SK-N-SH treated with all-trans-retinoic acid at 6 μM for 48 hours (cell line): ENCODE data around the gene INTS1.

ENCODE experiments used
- ARNTL ChIP-seq: fragments of 450-650 bp; formaldehyde crosslinking; IDR thresholded peaks from 2 replicates; pipeline ENCODE4 v1.5.0; 2020; ENCODE audit warnings: low read depth, mild to moderate bottlenecking, moderate library complexity, borderline replicate concordance
- CSDC2 ChIP-seq: fragments of 250-450 bp; sonication (Bioruptor Pico); IDR thresholded peaks from 2 replicates; pipeline ENCODE4 v1.5.0; 2020; ENCODE audit warnings: mild to moderate bottlenecking, moderate library complexity
- CSRNP3 ChIP-seq: fragments of 250-450 bp; sonication (Bioruptor Pico); IDR thresholded peaks from 2 replicates; pipeline ENCODE4 v1.5.1; 2021; ENCODE audit warnings: mild to moderate bottlenecking, moderate library complexity
- GLIS3 ChIP-seq: fragments of 250-450 bp; sonication (Bioruptor Pico); IDR thresholded peaks from 2 replicates; pipeline ENCODE4 v1.5.0; 2020; ENCODE audit warnings: mild to moderate bottlenecking, moderate library complexity
- OSR1 ChIP-seq: fragments of 250-450 bp; sonication (Bioruptor Pico); IDR thresholded peaks from 2 replicates; pipeline ENCODE4 v1.8.0; 2022; ENCODE audit warnings: moderate library complexity, mild to moderate bottlenecking, inconsistent platforms
- PATZ1 ChIP-seq: fragments of 250-450 bp; sonication (Bioruptor Pico); IDR thresholded peaks from 2 replicates; pipeline ENCODE4 v1.8.0; 2020; ENCODE audit warnings: mild to moderate bottlenecking, moderate library complexity, borderline replicate concordance
- POU6F1 ChIP-seq: fragments of 250-450 bp; sonication (Bioruptor Pico); IDR thresholded peaks from 2 replicates; pipeline ENCODE4 v1.8.0; 2021; ENCODE audit warnings: low read depth, mild to moderate bottlenecking, moderate library complexity, borderline replicate concordance
- RARB ChIP-seq: fragments of 250-450 bp; sonication (Bioruptor Pico); IDR thresholded peaks from 2 replicates; pipeline ENCODE4 v1.8.0; 2021; ENCODE audit warnings: mild to moderate bottlenecking, moderate library complexity
- SNAI2 ChIP-seq: fragments of 250-450 bp; sonication (Bioruptor Pico); IDR thresholded peaks from 2 replicates; pipeline ENCODE4 v1.5.0; 2020; ENCODE audit warnings: mild to moderate bottlenecking, moderate library complexity
- TCF4 ChIP-seq: fragments of 250-450 bp; sonication (Bioruptor Pico); IDR thresholded peaks from 2 replicates; pipeline ENCODE4 v1.8.0; 2021; ENCODE audit warnings: mild to moderate bottlenecking, moderate library complexity, borderline replicate concordance
- ZC3H10 ChIP-seq: fragments of 250-450 bp; sonication (Bioruptor Pico); IDR thresholded peaks from 2 replicates; pipeline ENCODE4 v1.5.1; 2021; ENCODE audit warnings: mild to moderate bottlenecking, moderate library complexity
- ZNF565 ChIP-seq: fragments of 450-650 bp; formaldehyde crosslinking; conservative IDR thresholded peaks from 2 replicates; pipeline ENCODE4 v1.5.0; 2020; ENCODE audit warnings: low read depth, mild to moderate bottlenecking, moderate library complexity
- ZNF70 ChIP-seq: fragments of 450-650 bp; formaldehyde crosslinking; IDR thresholded peaks from 2 replicates; pipeline ENCODE4 v1.5.0; 2020; ENCODE audit warnings: mild to moderate bottlenecking, moderate library complexity

- no peak for TF ChIP-seq GLIS3
- no peak for TF ChIP-seq SNAI2 (CRISPR knock-in tag)
- TF ChIP-seq ARNTL (CRISPR knock-in tag): no peak
- TF ChIP-seq CSRNP3: no peak
- no peak for TF ChIP-seq ZNF70
- TF ChIP-seq PATZ1 (CRISPR knock-in tag): no peak
- no peak for TF ChIP-seq RARB (CRISPR knock-in tag)
- no peak for TF ChIP-seq TCF4 (CRISPR knock-in tag)
- TF ChIP-seq POU6F1: no peak
- TF ChIP-seq CSDC2 (CRISPR knock-in tag): no peak
- no peak for TF ChIP-seq ZNF565 (CRISPR knock-in tag)
- TF ChIP-seq ZC3H10 (CRISPR knock-in tag): no peak
- no peak for TF ChIP-seq OSR1 (CRISPR knock-in tag)
Observed at GRCh38 chr7:1483536-1484505, 20.4 kb downstream of the INTS1 start.
